ENCODE results near the gene ZFP1. TPM values are rescaled to one million over a fixed set of nuclear protein-coding genes. Genes with fewer than 3 reads are reported as not detected.

ZFP1 gene
- total and polyA plus RNA-seq, 2 donors (not counting 1 experiment from before 2014, with no cell fraction given): 9.8 to 14.4 TPM

DNA sequence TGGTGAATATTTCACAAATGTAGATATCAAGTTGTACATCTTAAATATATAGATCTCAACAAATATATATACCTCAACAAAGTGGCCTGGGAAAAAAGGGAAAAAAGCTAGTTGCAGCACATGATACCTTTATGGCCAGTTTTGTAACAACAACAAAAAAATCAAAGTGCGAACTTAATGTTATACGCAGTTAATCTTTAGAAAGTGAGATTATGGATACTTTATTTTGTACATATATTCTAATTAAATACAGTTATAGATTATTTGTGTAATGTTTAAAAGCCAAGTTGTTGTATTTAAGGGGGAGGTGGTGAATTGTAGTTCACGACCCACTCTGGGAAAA is 385 bp upstream of the ZFP1 start:
- peak overlapping the region; percentile 29 for H2AFZ ChIP-seq (ENCODE audit: low read length)

DNA sequence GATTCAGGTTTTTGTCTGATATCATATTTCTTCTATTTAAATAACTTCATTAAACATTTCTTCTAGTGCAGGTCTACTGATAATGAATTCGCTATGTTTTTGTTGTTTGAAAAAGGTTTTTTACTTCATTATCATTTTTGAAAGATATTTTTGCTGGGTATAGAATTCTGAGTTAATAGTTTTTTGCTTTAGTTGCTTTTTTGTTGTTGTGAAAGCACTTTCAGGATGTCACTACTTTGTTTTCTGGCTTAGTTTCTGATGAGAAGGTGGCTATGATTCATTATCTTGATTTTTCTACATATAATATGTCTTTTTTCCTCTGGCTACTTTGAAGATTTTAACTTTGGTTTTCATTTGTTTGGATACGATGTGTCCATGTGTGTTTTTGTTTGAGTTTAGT is 3.5 kb downstream of the ZFP1 start:
- H3K27me3 ChIP-seq (ENCODE audit: control insufficient read depth, insufficient read depth, low read length): peaks cover 3% of the 10 kb centered on the region
- H2AFZ ChIP-seq (ENCODE audit: low read length): no peak overlapping the region
- no peak overlapping the region for H3K9ac ChIP-seq (ENCODE audit: insufficient read depth, low read length)
- no peak for DNase-seq (ENCODE audit: low read depth in 2 of 2)
- TF ChIP-seq, protein P1, sequence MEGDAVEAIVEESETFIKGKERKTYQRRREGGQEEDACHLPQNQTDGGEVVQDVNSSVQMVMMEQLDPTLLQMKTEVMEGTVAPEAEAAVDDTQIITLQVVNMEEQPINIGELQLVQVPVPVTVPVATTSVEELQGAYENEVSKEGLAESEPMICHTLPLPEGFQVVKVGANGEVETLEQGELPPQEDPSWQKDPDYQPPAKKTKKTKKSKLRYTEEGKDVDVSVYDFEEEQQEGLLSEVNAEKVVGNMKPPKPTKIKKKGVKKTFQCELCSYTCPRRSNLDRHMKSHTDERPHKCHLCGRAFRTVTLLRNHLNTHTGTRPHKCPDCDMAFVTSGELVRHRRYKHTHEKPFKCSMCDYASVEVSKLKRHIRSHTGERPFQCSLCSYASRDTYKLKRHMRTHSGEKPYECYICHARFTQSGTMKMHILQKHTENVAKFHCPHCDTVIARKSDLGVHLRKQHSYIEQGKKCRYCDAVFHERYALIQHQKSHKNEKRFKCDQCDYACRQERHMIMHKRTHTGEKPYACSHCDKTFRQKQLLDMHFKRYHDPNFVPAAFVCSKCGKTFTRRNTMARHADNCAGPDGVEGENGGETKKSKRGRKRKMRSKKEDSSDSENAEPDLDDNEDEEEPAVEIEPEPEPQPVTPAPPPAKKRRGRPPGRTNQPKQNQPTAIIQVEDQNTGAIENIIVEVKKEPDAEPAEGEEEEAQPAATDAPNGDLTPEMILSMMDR (conservative IDR thresholded peaks at IDR 0.05 in 1 of 2, IDR thresholded peaks at IDR 0.05 in 1 of 2; ENCODE audit: low read depth in 1 of 2, low read length in 2 of 2): no peak
- TF ChIP-seq EZH2 (IDR thresholded peaks at IDR 0.05; ENCODE audit: low read length, missing control alignments): no peak
- H4K20me1 ChIP-seq (ENCODE audit: control insufficient read depth, extremely low read depth, insufficient read depth, low read length): no peaks in the 10 kb centered on the region
- H3K36me3 ChIP-seq (ENCODE audit: control insufficient read depth, insufficient read depth, low read length): no peaks in the 10 kb centered on the region
- no peak overlapping the region for H3K4me3 ChIP-seq (replicated peaks in 1 of 4; ENCODE audit: control extremely low read depth in 1 of 4, insufficient read depth in 1 of 4, low read depth in 3 of 4, low read length in 4 of 4)
- no peak overlapping the region for H3K4me2 ChIP-seq (ENCODE audit: extremely low read depth, insufficient read depth, low read length)
- no peaks in the 10 kb centered on the region for H3K4me1 ChIP-seq (ENCODE audit: control insufficient read depth, extremely low read depth, insufficient read depth, low read length)
- no peak overlapping the region for H3K27ac ChIP-seq (ENCODE audit: insufficient read depth, low read length)
- H3K9me3 ChIP-seq (ENCODE audit: control insufficient read depth, insufficient read depth, low read depth, low read length): no peaks in the 10 kb centered on the region
- H3K79me2 ChIP-seq (ENCODE audit: control insufficient read depth, insufficient read depth, low read length): peaks cover 5% of the 10 kb centered on the region

More for the DNA sequence above, 385 bp upstream of the ZFP1 start:
- Histone ChIP-seq H3K4me1 (ENCODE audit: control insufficient read depth, extremely low read depth, insufficient read depth, low read length) (no peaks in the 10 kb centered on the region), H3K4me2 (ENCODE audit: extremely low read depth, insufficient read depth, low read length) (peak overlapping the region; percentile 74), H3K27ac (ENCODE audit: insufficient read depth, low read length) (no peak overlapping the region), H3K9ac (ENCODE audit: insufficient read depth, low read length) (no peak overlapping the region), H3K4me3 (replicated peaks in 1 of 4; ENCODE audit: control extremely low read depth in 1 of 4, insufficient read depth in 1 of 4, low read depth in 3 of 4, low read length in 4 of 4) (peak overlapping the region; percentile 41 to 99 (median 85)), H3K9me3 (ENCODE audit: control insufficient read depth, insufficient read depth, low read depth, low read length) (no peaks in the 10 kb centered on the region), H3K27me3 (ENCODE audit: control insufficient read depth, insufficient read depth, low read length) (peaks cover 3% of the 10 kb centered on the region), H4K20me1 (ENCODE audit: control insufficient read depth, extremely low read depth, insufficient read depth, low read length) (no peaks in the 10 kb centered on the region), H3K36me3 (ENCODE audit: control insufficient read depth, insufficient read depth, low read length) (no peaks in the 10 kb centered on the region), H3K79me2 (ENCODE audit: control insufficient read depth, insufficient read depth, low read length) (peaks cover 5% of the 10 kb centered on the region)
- no peak for DNase-seq (ENCODE audit: low read depth in 2 of 2)
- TF ChIP-seq, protein P1 (conservative IDR thresholded peaks at IDR 0.05 in 1 of 2, IDR thresholded peaks at IDR 0.05 in 1 of 2; ENCODE audit: low read depth in 1 of 2, low read length in 2 of 2): no peak
- TF ChIP-seq EZH2 (IDR thresholded peaks at IDR 0.05; ENCODE audit: low read length, missing control alignments): no peak

DNA sequence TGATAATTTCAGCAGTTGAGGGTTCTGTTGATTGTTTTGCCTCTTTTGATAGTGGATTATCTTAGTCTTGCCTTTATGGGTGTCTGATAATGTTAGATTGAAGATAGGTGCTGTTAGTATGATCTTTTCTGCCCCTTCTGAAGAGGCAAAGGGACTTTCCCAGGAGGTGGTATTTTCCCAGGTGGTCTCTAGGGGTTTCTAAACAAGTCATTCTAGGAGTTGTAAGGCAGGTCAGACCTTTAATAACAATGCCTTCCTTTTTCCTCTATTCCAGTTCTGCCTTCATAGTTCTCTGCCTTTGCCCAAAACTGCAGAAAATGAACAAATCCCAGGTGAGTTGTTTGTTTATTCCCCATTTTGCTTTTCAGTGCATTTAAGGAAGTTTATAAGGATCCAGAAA is 4.3 kb downstream of the ZFP1 start:
- no peak overlapping the region for H3K4me3 ChIP-seq (replicated peaks in 1 of 4; ENCODE audit: control extremely low read depth in 1 of 4, insufficient read depth in 1 of 4, low read depth in 3 of 4, low read length in 4 of 4)
- H3K9me3 ChIP-seq (ENCODE audit: control insufficient read depth, insufficient read depth, low read depth, low read length): no peaks in the 10 kb centered on the region
- H3K9ac ChIP-seq (ENCODE audit: insufficient read depth, low read length): no peak overlapping the region
- no peak overlapping the region for H3K27ac ChIP-seq (ENCODE audit: insufficient read depth, low read length)
- no peak for DNase-seq (ENCODE audit: low read depth in 2 of 2)
- no peaks in the 10 kb centered on the region for H3K4me1 ChIP-seq (ENCODE audit: control insufficient read depth, extremely low read depth, insufficient read depth, low read length)
- H3K36me3 ChIP-seq (ENCODE audit: control insufficient read depth, insufficient read depth, low read length): no peaks in the 10 kb centered on the region
- no peaks in the 10 kb centered on the region for H3K27me3 ChIP-seq (ENCODE audit: control insufficient read depth, insufficient read depth, low read length)
- H3K4me2 ChIP-seq (ENCODE audit: extremely low read depth, insufficient read depth, low read length): no peak overlapping the region
- no peak overlapping the region for H2AFZ ChIP-seq (ENCODE audit: low read length)
- no peak for TF ChIP-seq EZH2 (IDR thresholded peaks at IDR 0.05; ENCODE audit: low read length, missing control alignments)
- TF ChIP-seq, protein P1 (conservative IDR thresholded peaks at IDR 0.05 in 1 of 2, IDR thresholded peaks at IDR 0.05 in 1 of 2; ENCODE audit: low read depth in 1 of 2, low read length in 2 of 2): no peak
- no peaks in the 10 kb centered on the region for H4K20me1 ChIP-seq (ENCODE audit: control insufficient read depth, extremely low read depth, insufficient read depth, low read length)
- H3K79me2 ChIP-seq (ENCODE audit: control insufficient read depth, insufficient read depth, low read length): peaks cover 5% of the 10 kb centered on the region

All from fibroblast of lung (primary cell).